ENCODE results near the gene IRF9.

Gene IRF9

GRCh38 chr14:24171422-24172260 is 10.6 kb downstream of the IRF9 start, which contains the start of gene REC8:
Gene REC8, plus strand, starts transcription at chr14:24172080. Its CDS starts 473 bp downstream, at chr14:24172553.
- no peak for TF ChIP-seq FOXM1 (IDR thresholded peaks at IDR 0.05; ENCODE audit: borderline replicate concordance, low read depth)

GRCh38 chr14:24172261-24172860 is 11.3 kb downstream of the IRF9 start:
- TF ChIP-seq CREB1 (IDR thresholded peaks at IDR 0.05; ENCODE audit: low read depth): no peak
- no peak for TF ChIP-seq EGR1 (IDR thresholded peaks at IDR 0.05)
- TF ChIP-seq YY1 (IDR thresholded peaks at IDR 0.05; ENCODE audit: low read depth): no peak
- no peak for TF ChIP-seq CEBPB (IDR thresholded peaks at IDR 0.05)
- no peak for TF ChIP-seq NFIC (IDR thresholded peaks at IDR 0.05)

- TF ChIP-seq NFIC (IDR thresholded peaks at IDR 0.05) (no peak), USF1 (IDR thresholded peaks at IDR 0.05) (no peak), ZBTB7A (IDR thresholded peaks at IDR 0.05; ENCODE audit: low read depth) (no peak), EGR1 (IDR thresholded peaks at IDR 0.05) (no peak), MAX (IDR thresholded peaks at IDR 0.05) (no peak), CEBPB (IDR thresholded peaks at IDR 0.05) (no peak), RAD21 (IDR thresholded peaks at IDR 0.05; ENCODE audit: low read depth) (no peak)
Observed at GRCh38 chr14:24172871-24173281, 11.8 kb downstream of the IRF9 start.

- TF ChIP-seq TEAD4 (IDR thresholded peaks at IDR 0.05) (no peak), EGR1 (IDR thresholded peaks at IDR 0.05) (no peak), EP300 (IDR thresholded peaks at IDR 0.05; ENCODE audit: borderline replicate concordance) (no peak), ZBTB7A (IDR thresholded peaks at IDR 0.05; ENCODE audit: low read depth) (no peak)
Observed at GRCh38 chr14:24176599-24176998, 15.5 kb downstream of the IRF9 start.

- no peak for TF ChIP-seq USF1 (IDR thresholded peaks at IDR 0.05)
- TF ChIP-seq CREB1 (IDR thresholded peaks at IDR 0.05; ENCODE audit: low read depth): no peak
- no peak for TF ChIP-seq REST (IDR thresholded peaks at IDR 0.05; ENCODE audit: low read depth)
- no peak for TF ChIP-seq RAD21 (IDR thresholded peaks at IDR 0.05; ENCODE audit: low read depth)
- no peak for TF ChIP-seq YY1 (IDR thresholded peaks at IDR 0.05; ENCODE audit: low read depth)
- no peak for TF ChIP-seq NFIC (IDR thresholded peaks at IDR 0.05)
- TF ChIP-seq TAF1 (IDR thresholded peaks at IDR 0.05; ENCODE audit: low read depth): no peak
Observed at GRCh38 chr14:24177041-24177825, 16.2 kb downstream of the IRF9 start.

- TF ChIP-seq MAX (IDR thresholded peaks at IDR 0.05) (no peak), ZBTB7A (IDR thresholded peaks at IDR 0.05; ENCODE audit: low read depth) (no peak), EGR1 (IDR thresholded peaks at IDR 0.05) (no peak), CEBPB (IDR thresholded peaks at IDR 0.05) (no peak), FOXM1 (IDR thresholded peaks at IDR 0.05; ENCODE audit: borderline replicate concordance, low read depth) (no peak), REST (IDR thresholded peaks at IDR 0.05; ENCODE audit: low read depth) (no peak), NFIC (IDR thresholded peaks at IDR 0.05) (no peak), TCF12 (IDR thresholded peaks at IDR 0.05; ENCODE audit: low read depth) (no peak), EP300 (IDR thresholded peaks at IDR 0.05; ENCODE audit: borderline replicate concordance) (no peak), CREB1 (IDR thresholded peaks at IDR 0.05; ENCODE audit: low read depth) (no peak), USF1 (IDR thresholded peaks at IDR 0.05) (no peak), TAF1 (IDR thresholded peaks at IDR 0.05; ENCODE audit: low read depth) (no peak), TEAD4 (IDR thresholded peaks at IDR 0.05) (no peak), RAD21 (IDR thresholded peaks at IDR 0.05; ENCODE audit: low read depth) (no peak), YY1 (IDR thresholded peaks at IDR 0.05; ENCODE audit: low read depth) (no peak)
Observed at GRCh38 chr14:24177891-24178290, 16.8 kb downstream of the IRF9 start.
